ENCODE measurements around the gene TBCD.

GRCh38 chr17:82972836-82973372, 221.0 kb downstream of the TBCD start:
- no peak for TF ChIP-seq CTCF (conservative IDR thresholded peaks at IDR 0.05 in 1 of 2, IDR thresholded peaks at IDR 0.05 in 1 of 2; ENCODE audit: low read depth in 1 of 2, low read length in 2 of 2)
- TF ChIP-seq EZH2 (IDR thresholded peaks at IDR 0.05; ENCODE audit: low read length, missing control alignments) = no peak

Data from fibroblast of lung (primary cell).